Measurements from ENCODE around the gene VWCE. TPM values are rescaled to one million over a fixed set of nuclear protein-coding genes. Genes with fewer than 3 reads are reported as not detected.

The VWCE gene
- total and polyA plus RNA-seq, 10 of the 15 experiments (the other 5 are each of a cell fraction or from before 2014, with no cell fraction given) = 0.10 to 4.9 (median 2.4) TPM

- TF ChIP-seq SKIL (IDR thresholded peaks at IDR 0.05; ENCODE audit: low read depth, poor library complexity, severe bottlenecking) = no peak
- no peak for TF ChIP-seq BACH1 (IDR thresholded peaks at IDR 0.05; ENCODE audit: borderline replicate concordance)
- no peak for TF ChIP-seq PRDM15 (CRISPR knock-in tag; IDR thresholded peaks at IDR 0.05)
- TF ChIP-seq NFIC (IDR thresholded peaks at IDR 0.05; ENCODE audit: low read depth, low read length) = no peak
Measured at GRCh38 chr11:61280883-61281580, 14.1 kb downstream of the VWCE start (continued).
